ENCODE measurements around the gene FOXK2. TPM values are rescaled to one million over a fixed set of nuclear protein-coding genes. Genes with fewer than 3 reads are reported as not detected.
"Not testable (repeated sequence)": the region's sequence is repeated elsewhere in the genome, so short reads cannot be mapped to it uniquely, and the experiment has no call there.

The FOXK2 gene
- polyA plus RNA-seq, 5 donors, result 29.2 to 41.7 (median 34.8) TPM

- no peak for DNase-seq
Observed at GRCh38 chr17:82528484-82529265, 9.1 kb downstream of the FOXK2 start.

DNA sequence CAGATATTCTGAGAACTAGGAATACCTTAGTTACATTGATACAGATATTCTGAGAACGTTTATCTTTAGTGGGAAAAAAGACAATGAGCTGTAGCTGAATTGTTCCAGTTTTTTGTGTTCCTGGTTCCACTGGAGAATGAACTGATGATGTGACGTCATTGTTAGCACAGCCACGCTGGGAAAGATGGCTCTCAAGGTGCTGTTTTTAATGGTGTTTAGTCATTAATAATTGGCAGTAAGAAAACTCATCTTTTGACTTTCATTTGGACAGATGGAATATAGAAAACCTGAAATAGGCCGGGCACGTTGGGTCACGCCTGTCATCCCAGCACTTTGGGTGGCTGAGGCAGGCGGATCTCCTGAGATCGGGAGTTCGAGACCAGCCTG is 10.4 kb downstream of the FOXK2 start:
- DNase-seq, result no peak

DNA sequence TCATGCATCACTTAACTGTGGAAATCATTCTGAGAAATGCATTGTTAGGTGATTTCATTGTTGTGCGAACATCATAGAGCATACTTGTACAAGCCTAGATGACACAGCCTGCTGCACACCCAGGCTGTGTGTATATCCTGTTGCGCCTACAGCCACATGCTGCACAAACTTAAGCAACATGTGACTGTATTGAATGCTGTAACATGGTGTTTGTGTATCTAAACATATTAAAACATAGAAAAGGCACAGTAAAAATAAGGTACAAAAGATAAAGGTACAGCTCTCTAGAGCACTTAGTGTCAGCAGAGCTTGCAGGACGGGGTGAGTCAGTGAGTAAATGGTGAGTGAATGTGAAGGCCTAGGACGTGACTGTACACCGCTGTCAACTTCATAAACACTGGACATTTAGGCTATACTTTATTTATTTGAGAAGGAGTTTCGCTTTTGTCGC is 11.9 kb downstream of the FOXK2 start:
- no peak for DNase-seq

DNA sequence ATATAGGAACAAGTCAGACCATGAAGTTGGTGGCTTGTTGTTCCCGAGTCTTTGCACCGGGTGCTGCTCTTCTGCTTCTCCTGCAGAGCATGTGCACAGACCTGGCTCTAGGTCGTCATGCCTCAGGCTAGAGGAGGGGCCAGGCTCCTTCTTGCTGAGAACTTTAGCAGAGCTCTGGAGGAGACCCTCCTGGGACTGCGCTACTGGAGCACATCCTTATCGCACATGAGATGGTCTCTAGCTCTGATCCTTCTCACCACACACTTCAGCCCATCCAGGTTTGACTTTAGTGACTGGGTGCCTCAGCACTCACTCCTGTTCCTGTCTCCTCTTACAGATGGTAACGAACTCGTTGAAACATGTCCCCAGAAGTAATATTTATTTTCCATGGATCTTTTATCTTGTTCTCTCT is 14.9 kb downstream of the FOXK2 start:
- DNase-seq, result no peak

DNA sequence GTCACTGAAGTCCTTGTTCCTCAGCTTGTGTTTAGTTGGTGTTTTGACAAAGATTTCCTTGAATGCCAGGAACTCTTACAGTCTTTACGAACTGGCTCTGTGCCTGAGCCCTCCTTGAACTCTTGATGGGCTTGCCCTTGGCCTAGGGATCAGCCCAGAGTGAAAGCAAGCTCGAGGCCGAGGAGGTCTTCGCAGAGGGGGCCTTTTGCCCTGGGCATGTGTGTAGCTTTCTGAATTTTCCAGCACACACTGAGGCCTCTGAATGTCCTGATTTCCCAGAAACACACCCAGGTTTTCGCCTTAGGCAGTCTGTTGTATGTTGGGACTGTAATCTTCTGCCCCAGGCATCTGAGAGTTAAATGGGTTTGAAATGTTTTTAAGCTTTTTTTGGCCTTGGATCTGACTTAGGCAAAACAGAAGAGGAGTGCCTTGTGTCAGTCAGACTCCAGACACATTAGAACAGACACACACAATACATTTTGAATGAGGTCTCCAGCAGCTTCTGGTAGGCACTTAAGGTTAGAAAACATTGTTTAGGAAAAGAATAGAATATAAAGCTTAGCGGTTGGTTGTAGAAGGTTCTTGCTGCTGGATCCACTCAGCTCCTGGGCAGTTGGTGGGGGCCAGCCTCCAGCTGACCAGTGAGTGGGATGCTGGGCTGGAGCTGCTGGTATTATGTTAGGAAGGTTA is 17.1 kb downstream of the FOXK2 start:
- peak in 1 of 2 donors; percentile 43 for DNase-seq

- DNase-seq, result not testable (repeated sequence)
Observed at GRCh38 chr17:82537228-82537627, 17.7 kb downstream of the FOXK2 start.

DNA sequence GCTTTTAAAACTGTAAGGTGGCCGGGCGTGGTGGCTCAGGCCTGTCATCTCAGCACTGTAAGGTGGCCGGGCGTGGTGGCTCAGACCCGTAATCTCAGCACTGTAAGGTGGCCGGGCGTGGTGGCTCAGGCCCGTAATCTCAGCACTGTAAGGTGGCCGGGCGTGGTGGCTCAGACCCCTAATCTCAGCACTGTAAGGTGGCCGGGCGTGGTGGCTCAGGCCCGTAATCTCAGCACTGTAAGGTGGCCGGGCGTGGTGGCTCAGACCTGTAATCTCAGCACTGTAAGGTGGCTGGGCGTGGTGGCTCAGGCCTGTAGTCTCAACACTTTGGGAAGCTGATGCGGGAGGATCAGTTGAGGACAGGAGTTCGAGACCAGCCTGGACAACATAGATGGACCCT is 19.5 kb downstream of the FOXK2 start:
- DNase-seq, result not testable (repeated sequence)

DNA sequence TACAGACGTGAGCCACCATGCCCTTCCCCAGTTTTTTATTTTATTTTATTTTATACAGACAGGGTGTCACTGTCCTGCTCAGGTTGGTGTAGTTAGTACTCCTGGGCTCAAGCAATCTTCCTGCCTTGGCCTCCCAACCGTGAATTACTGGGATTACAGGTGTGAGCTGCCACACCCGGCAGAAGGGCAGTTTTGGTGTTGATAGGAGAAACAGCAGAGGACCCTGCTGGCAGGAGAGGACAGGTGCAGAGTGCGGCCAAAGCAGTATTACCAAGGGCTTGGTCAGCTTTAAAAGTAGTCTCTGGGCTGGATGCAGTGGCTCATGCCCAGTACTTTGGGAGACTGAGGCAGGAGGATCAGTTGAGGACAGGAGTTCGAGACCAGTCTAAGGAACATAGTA is 22.9 kb downstream of the FOXK2 start:
- no peak for DNase-seq

GRCh38 chr17:82544431-82545070 is 25.0 kb downstream of the FOXK2 start:
- no peak for DNase-seq

GRCh38 chr17:82545071-82545462 is 25.5 kb downstream of the FOXK2 start:
- no peak for DNase-seq

DNA sequence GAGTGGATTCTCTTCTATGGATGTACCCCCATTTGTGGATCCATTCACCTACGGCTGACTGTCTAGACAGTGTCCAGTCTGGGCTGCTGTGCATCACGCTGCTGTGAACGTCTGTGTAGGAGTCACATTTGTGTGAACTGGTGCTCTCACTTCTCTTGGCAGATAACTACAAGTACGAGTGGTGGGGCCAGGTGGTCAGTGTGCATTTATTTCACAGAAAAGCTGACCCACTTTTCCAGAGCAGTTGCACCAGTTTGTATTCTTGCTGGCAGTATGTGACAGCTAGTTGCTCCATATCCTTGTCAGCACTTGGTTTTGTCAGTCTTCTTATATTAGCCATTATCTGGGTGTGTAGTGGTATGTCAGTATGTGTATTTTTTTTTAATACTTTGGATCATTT is 28.4 kb downstream of the FOXK2 start:
- DNase-seq, result no peak

DNA sequence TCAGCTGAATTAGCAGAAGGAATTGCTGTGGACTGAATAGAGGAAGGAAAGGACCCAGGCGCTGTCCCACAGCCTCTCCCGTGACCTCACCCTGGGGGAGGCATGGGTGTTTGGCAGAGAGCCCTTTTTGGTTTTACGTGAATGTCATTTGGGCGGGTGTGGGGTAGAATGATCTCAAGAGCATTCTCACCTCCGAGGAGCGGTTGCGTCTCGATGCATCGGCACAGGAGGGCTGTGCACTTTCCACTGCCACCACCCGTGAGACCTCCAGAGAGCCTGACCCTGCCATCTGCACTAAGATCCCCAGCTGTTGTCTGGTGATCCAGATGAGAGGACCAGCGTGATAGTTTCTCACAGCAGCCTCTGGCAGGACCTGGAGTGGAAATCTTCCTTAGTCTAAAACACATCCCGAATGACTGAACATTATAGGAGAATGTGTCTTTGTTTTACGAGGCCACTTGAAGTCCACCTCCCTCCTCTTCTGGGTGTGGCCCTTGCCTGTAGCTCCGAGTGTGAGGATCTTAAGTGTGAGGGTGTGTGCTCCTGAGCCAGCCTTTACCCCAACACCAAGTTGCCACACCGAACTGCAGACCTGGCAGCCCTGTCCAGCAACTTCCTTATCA is 29.3 kb downstream of the FOXK2 start:
- no peak for DNase-seq

DNA sequence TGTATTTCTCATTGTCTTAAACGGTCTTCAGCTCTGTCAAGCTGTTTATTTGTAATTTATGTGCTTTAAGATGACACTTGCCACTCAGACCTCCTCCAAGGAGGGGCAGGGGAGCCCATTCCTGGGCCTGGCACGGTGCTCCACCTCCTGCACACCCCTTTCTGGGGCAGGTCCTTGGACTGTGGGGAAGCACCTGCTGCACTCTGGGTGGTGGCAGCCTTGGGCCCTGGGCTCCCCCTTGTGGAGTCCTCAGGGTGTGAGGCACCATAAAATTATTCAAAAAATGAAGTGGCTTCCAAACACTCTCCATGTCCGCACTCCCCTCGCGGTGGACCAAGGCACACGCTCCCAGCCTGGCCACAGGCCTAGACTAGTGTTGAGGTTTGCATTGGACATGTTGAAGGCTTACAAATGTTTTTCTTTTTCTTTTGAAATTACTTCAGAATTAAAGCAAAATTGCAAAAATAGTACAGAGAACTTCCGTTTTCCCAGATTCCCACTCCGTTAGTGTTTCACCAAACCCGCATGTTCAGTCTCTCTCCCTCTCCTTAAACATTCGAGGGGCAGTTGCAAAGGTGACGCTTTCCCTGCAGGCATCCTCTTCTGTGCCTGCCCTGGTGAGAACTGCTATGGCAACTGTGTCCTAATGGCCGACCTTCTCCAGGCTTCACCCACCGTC is 32.4 kb downstream of the FOXK2 start:
- peak in 1 of 2 donors; percentile 43 for DNase-seq

DNA sequence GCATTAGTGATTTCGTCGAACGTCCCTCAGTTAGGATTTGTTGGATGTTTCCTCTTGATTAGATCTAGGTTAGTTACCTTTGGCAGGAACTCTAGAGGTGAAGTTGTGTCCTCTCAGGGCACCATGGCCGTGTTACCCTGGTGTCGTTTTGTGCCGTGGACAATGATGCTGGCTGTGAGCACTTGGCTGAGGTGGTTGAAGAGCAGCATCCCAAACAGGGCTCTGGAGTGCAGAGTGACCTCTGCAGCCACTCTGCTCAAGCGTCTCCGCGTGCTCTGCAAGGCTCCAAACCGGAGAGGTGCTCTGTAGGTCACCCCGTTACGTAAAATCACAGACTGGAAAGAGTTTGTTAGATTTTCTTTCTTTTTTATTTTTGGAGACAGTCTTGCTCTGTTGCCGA is 33.0 kb downstream of the FOXK2 start:
- DNase-seq, result no peak

- no peak for DNase-seq
Observed at GRCh38 chr17:82553210-82553930, 33.8 kb downstream of the FOXK2 start.

- DNase-seq, result not testable (repeated sequence)
Observed at GRCh38 chr17:82557510-82557909, 38.0 kb downstream of the FOXK2 start.

DNA sequence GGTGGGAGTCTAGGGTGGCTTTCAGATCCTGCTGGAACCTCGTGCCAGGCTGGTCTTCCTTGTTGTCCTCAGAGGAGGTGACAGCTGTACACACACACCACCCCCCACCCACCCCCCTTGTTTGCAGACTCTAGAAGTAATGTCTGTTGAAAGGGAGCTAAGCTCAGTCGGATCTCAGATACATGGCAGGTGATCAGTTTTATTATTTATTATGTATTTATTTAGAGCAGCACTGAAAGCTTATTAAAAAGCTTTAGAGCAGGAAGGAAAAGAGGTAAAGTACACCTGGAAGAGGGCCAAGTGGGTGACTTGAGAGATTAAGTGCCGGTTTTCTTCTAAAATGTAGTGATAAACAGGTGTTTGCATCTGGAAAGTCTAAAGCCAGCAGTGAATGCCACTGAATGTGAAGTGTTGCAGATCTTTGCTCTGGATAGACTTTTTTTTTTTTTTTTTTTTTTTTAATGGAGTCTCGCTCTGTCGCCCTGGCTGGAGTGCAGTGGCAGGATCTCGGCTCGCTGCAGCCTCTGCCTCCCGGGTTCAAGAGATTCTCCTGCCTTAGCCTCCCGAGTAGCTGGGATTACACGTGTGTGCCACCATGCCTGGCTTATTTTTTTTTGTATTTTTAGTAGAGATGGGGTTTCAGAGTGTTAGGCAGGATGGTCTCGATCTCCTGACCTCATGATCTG is 40.2 kb downstream of the FOXK2 start:
- no peak for DNase-seq

DNA sequence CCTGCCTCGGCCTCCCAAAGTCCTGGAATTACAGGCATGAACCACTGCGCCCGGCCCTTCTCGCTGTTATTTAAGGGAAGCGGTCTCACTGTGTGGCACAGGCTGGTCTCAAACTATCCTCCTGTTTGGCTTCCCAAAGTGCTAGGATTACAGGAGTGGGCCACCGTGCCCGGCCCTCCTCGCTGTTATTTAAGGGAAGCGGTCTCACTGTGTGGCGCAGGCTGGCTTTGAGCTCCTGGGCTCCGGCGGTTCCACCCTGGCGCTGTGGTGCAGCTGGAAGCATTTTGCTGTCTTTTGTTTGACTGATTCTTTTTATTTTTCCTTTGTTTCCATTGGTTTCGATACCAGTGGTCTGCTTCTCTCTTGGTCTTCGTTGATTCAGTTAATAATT is 40.7 kb downstream of the FOXK2 start:
- DNase-seq, result no peak

- DNase-seq, result no peak
Observed at GRCh38 chr17:82560802-82561428, 41.4 kb downstream of the FOXK2 start.
